Naive thymus-derived CD8-positive, alpha-beta T cell (primary cell): Measurements from ENCODE around the gene MMP2. TPM values are rescaled to one million over a fixed set of nuclear protein-coding genes. Genes with fewer than 3 reads are reported as not detected.

Source experiments
- ATAC-seq, 2 donors: fragments of 150-1000 bp; cut with Tn5 transposase in 1 of 2; sonication (Bioruptor Pico), chemical (Tn5 transposase) in 1 of 2; 1 replicate in 1 of 2; 2 replicates in 1 of 2; pipeline ENCODE4 v1.10.0; 2021; ENCODE audit warnings: mild to moderate bottlenecking in 2 of 2, moderate library complexity in 2 of 2
- POLR2A ChIA-PET: fragments of 350-600 bp; sonication (Branson Sonifier 250); formaldehyde crosslinking; loops from one replicate; lab custom pipeline; 2021; ENCODE audit warnings: antibody characterized with exemption; lab: Charles Lee
- DNase-seq, 10 donors: peaks; one replicate each; pipeline versions ENCODE4 v3.0.0 to v3.0.0-alpha.2; 2020 to 2022
- H3K27ac Mint-ChIP-seq, 10 donors: one replicate each; pipeline ENCODE4 v1.8.0; 2020 to 2022; ENCODE audit warnings: mild to moderate bottlenecking in 10 of 10, mixed read lengths in 10 of 10, moderate library complexity in 4 of 10, inconsistent platforms in 1 of 10
- H3K27me3 Mint-ChIP-seq, 5 donors: one replicate each; pipeline ENCODE4 v1.8.0; 2021 to 2022; ENCODE audit warnings: mixed read lengths in 5 of 5
- H3K36me3 Mint-ChIP-seq, 3 donors: one replicate each; pipeline ENCODE4 v1.8.0; 2020 to 2022; ENCODE audit warnings: mixed read lengths in 3 of 3, mild to moderate bottlenecking in 2 of 3, inconsistent platforms in 1 of 3
- H3K4me1 Mint-ChIP-seq, 4 donors: one replicate each; pipeline ENCODE4 v1.8.0; 2021 to 2022; ENCODE audit warnings: mixed read lengths in 4 of 4
- H3K4me3 Mint-ChIP-seq, 10 donors: one replicate each; pipeline ENCODE4 v1.8.0; 2020 to 2022; ENCODE audit warnings: mild to moderate bottlenecking in 10 of 10, mixed read lengths in 10 of 10, moderate library complexity in 6 of 10, inconsistent platforms in 1 of 10
- H3K9me3 Mint-ChIP-seq, 9 donors: one replicate each; pipeline ENCODE4 v1.8.0; 2020 to 2022; ENCODE audit warnings: mixed read lengths in 9 of 9, mild to moderate bottlenecking in 3 of 9, inconsistent platforms in 1 of 9, moderate library complexity in 1 of 9
- polyA plus RNA-seq, 3 donors: library from polyadenylated mRNA; unstranded; fragments of 300-500 nt; fragmentation: Illumina TruSeq; gene quantifications; one replicate each; pipeline ENCODE4 v1.2.3, GENCODE V29; 2021
- total RNA-seq, 8 experiments: library from RNA in 2 of 8; stranded (reverse) in 2 of 8; gene quantifications; one replicate each; pipeline ENCODE4 v1.2.3 and lab custom pipeline; 2021 to 2026

MMP2 gene
- total RNA-seq (under 1 TPM in 1 of 2 experiments, not detected in 1; 0.36 TPM), polyA plus RNA-seq (not detected), total RNA-seq (lab: John Stamatoyannopoulos, UW) (0 to 0.08 (median 0) reads per million in 6 experiments)

DNA sequence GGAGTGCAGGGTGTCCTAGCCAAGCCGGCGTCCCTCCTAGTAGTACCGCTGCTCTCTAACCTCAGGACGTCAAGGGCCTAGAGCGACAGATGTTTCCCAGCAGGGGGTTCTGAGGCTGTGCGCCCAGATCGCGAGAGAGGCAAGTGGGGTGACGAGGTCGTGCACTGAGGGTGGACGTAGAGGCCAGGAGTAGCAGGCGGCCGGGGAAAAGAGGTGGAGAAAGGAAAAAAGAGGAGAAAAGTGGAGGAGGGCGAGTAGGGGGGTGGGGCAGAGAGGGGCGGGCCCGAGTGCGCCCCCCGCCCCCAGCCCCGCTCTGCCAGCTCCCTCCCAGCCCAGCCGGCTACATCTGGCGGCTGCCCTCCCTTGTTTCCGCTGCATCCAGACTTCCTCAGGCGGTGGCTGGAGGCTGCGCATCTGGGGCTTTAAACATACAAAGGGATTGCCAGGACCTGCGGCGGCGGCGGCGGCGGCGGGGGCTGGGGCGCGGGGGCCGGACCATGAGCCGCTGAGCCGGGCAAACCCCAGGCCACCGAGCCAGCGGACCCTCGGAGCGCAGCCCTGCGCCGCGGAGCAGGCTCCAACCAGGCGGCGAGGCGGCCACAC, at the start of gene MMP2:
Gene MMP2 (plus strand): TSS at position 372 of the 603 bp plus-strand sequence. CDS start 282 bp downstream, outside the sequence.
- no peak for DNase-seq
- no peak for ATAC-seq
- H3K4me1 Mint-ChIP-seq: peaks cover 0 to 4% (median 3%) of the 10 kb centered on the region in 4 donors
- H3K27me3 Mint-ChIP-seq: peaks cover 19 to 67% (median 40%) of the 10 kb centered on the region in 5 donors
- H3K4me3 Mint-ChIP-seq: no peak within 1 kb of the TSS
- H3K9me3 Mint-ChIP-seq: no peaks in the 10 kb centered on the region
- POLR2A ChIA-PET: no interaction called here
- H3K36me3 Mint-ChIP-seq: no peaks in the 10 kb centered on the region
- H3K27ac Mint-ChIP-seq: no peak within 1 kb of the TSS

DNA sequence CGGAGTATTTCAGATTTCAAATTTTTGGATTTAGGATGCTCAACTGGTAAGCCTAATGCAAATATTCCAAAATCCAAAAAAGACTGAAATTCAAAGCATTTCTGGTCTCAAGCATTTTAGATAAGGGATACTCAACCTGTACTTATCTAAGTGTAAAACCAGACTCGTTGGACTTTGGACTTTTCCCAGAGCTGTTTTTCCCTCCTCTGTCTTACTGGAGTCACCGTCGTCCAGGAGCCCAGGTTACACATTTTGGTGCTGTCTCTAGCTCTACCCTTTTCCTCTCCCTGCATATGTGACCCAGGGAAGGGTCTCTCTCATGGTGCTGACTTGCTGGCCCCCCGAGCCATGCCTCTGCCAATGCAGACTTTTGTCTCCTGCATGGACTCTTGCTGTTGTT, 46.0 kb upstream of the MMP2 start:
- H3K27me3 Mint-ChIP-seq: peaks cover 1 to 22% (median 10%) of the 10 kb centered on the region in 5 donors
- H3K4me3 Mint-ChIP-seq: no peak overlapping the region
- no peaks in the 10 kb centered on the region for H3K9me3 Mint-ChIP-seq
- POLR2A ChIA-PET: no interaction called here
- DNase-seq: no peak
- no peak for ATAC-seq
- H3K4me1 Mint-ChIP-seq: peaks cover 0 to 2% (median 0%) of the 10 kb centered on the region in 4 donors
- H3K27ac Mint-ChIP-seq: no peak overlapping the region
- H3K36me3 Mint-ChIP-seq: no peaks in the 10 kb centered on the region

DNA sequence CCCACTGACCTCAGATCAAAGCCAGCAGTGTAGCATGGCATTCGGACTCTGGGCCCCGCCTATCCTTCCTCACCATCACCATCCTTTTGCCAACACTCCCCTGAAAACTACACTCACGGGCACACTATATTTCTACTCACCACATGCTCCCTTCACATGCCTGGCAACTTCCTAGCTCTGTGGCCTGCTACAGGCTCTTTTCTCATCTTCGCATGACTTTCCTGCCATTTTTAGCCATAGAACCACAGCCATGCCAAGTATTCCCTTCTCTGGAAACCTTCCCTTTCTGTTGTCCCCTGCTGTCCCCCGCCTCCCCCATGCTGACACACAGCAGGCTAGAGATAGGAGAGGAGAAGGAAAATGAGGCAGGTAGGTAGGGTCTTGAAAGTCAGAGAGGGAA, 45.5 kb upstream of the MMP2 start:
- ATAC-seq: no peak
- peaks cover 1 to 22% (median 10%) of the 10 kb centered on the region in 5 donors for H3K27me3 Mint-ChIP-seq
- POLR2A ChIA-PET: no interaction called here
- DNase-seq: no peak
- H3K27ac Mint-ChIP-seq: no peak overlapping the region
- no peaks in the 10 kb centered on the region for H3K9me3 Mint-ChIP-seq
- H3K4me3 Mint-ChIP-seq: no peak overlapping the region
- H3K36me3 Mint-ChIP-seq: no peaks in the 10 kb centered on the region
- peaks cover 0 to 2% (median 0%) of the 10 kb centered on the region in 4 donors for H3K4me1 Mint-ChIP-seq

DNA sequence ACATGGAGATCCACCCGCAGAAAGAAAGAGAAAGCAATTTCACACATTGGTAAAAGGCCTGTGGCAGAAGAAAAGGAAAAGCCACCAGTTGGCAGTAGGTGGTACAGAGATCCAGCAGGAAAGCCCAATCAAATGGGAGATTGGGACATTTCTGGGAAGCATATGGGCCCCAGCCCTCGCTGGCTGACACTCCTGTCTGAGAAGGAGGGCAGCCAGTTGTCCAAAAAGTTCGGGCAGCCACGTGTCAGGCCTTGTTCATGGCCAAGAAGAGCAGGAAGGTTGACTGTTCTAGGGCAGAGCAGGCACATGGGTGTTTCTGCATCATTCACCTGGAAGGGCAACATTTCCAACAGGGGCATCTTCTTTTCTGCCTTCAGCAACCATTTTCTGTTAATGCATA, 45.0 kb upstream of the MMP2 start:
- DNase-seq: no peak
- no peak overlapping the region for H3K4me3 Mint-ChIP-seq
- H3K27ac Mint-ChIP-seq: no peak overlapping the region
- ATAC-seq: no peak
- peaks cover 1 to 22% (median 10%) of the 10 kb centered on the region in 5 donors for H3K27me3 Mint-ChIP-seq
- H3K36me3 Mint-ChIP-seq: no peaks in the 10 kb centered on the region
- peaks cover 0 to 2% (median 0%) of the 10 kb centered on the region in 4 donors for H3K4me1 Mint-ChIP-seq
- POLR2A ChIA-PET: no interaction called here
- H3K9me3 Mint-ChIP-seq: no peaks in the 10 kb centered on the region

DNA sequence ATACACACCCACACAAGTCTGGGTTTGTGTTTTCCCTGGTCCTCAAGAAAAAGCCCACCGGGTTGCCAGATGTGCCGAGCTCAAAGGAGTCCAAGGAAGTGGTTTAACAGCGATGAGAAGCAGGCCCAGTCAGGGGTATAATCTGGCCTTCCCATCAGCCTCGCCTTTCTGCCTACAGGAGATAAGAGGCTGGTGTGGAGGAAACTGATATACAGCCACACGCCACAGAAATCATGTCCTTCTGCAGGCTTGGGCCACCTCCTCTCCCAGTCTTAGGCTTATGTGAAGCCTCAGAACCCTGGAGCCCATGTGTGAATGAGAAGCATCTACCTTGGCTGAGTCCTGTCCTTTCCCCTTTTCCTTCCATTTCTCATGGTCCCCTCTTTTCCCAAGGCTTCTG, 43.6 kb upstream of the MMP2 start:
- DNase-seq (no peak), ATAC-seq (no peak)
- Mint-ChIP-seq H3K9me3 (no peaks in the 10 kb centered on the region), H3K4me1 (peaks cover 0 to 2% (median 0%) of the 10 kb centered on the region in 4 donors), H3K27me3 (peaks cover 3 to 22% (median 10%) of the 10 kb centered on the region in 5 donors), H3K27ac (no peak overlapping the region), H3K4me3 (no peak overlapping the region), H3K36me3 (no peaks in the 10 kb centered on the region)
- POLR2A ChIA-PET: no interaction called here

DNA sequence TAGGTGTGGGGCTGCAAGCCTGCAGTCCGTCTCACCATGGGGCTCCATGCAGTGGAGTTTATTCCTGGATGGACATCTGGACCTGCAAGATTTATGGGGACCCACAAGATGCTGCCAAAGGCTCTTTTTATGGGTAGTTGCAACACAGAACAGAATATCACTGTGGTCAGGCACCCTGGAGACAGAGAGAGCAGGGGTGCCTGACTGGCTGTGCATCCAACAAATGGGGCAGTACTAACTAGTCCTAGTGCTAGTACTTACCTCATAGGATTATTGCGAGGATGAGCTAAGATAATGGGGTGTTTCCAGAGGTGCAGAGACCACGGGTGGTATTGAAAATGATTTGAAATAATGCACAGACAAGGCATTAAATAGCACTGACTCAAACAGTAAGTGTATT, 42.4 kb upstream of the MMP2 start:
- POLR2A ChIA-PET: no interaction called here
- ATAC-seq (no peak), DNase-seq (no peak)
- peaks cover 3 to 22% (median 10%) of the 10 kb centered on the region in 5 donors for H3K27me3 Mint-ChIP-seq
- H3K9me3 Mint-ChIP-seq: no peaks in the 10 kb centered on the region
- H3K4me1 Mint-ChIP-seq: peaks cover 0 to 2% (median 0%) of the 10 kb centered on the region in 4 donors
- no peak overlapping the region for H3K4me3 Mint-ChIP-seq
- no peaks in the 10 kb centered on the region for H3K36me3 Mint-ChIP-seq
- no peak overlapping the region for H3K27ac Mint-ChIP-seq

DNA sequence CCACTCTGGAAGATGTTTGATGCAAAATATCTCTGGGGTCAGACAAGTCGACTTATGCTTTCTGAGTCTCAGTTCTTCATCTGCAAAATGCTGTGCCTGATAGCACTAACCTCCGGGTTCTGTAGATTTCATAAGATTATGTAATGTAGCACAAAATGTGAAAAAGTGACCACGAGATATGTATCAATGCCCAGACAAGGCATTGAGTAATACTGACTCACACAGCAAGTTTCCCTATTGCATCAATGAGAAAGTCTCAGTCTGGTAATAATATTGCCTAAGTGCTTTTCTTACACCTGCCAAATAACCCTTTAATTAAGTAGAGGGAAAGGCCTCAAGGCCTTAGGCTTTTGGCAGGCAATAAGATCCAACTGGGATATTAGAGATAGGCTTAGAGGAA, 41.4 kb upstream of the MMP2 start:
- Mint-ChIP-seq H3K36me3 (no peaks in the 10 kb centered on the region), H3K27ac (no peak overlapping the region), H3K4me3 (no peak overlapping the region), H3K27me3 (peaks cover 3 to 22% (median 10%) of the 10 kb centered on the region in 5 donors), H3K4me1 (peaks cover 0 to 2% (median 0%) of the 10 kb centered on the region in 4 donors), H3K9me3 (no peaks in the 10 kb centered on the region)
- ATAC-seq: no peak
- POLR2A ChIA-PET: no interaction called here
- DNase-seq: no peak

DNA sequence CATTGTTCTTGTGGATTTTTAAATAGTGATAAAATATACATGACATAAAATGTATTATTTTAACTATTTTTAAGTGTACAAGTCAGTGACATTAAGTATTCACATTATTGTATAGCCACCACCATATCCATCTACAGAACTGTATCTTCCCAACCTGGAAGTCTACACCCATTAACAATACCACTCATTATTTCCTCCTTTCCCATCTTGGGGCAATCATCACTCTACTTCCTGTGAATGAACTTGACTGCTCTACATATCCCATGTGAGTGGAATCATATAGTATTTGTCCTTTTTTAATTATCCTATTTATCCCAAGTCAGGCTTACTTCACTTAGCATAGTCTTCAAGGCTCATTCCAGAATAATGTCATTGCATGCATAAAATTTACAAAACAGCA, 40.7 kb upstream of the MMP2 start:
- Mint-ChIP-seq H3K9me3 (no peaks in the 10 kb centered on the region), H3K36me3 (no peaks in the 10 kb centered on the region), H3K4me3 (no peak overlapping the region), H3K4me1 (peaks cover 0 to 2% (median 0%) of the 10 kb centered on the region in 4 donors), H3K27me3 (peaks cover 6 to 23% (median 9%) of the 10 kb centered on the region in 5 donors), H3K27ac (no peak overlapping the region)
- POLR2A ChIA-PET: no interaction called here
- no peak for ATAC-seq
- no peak for DNase-seq

DNA sequence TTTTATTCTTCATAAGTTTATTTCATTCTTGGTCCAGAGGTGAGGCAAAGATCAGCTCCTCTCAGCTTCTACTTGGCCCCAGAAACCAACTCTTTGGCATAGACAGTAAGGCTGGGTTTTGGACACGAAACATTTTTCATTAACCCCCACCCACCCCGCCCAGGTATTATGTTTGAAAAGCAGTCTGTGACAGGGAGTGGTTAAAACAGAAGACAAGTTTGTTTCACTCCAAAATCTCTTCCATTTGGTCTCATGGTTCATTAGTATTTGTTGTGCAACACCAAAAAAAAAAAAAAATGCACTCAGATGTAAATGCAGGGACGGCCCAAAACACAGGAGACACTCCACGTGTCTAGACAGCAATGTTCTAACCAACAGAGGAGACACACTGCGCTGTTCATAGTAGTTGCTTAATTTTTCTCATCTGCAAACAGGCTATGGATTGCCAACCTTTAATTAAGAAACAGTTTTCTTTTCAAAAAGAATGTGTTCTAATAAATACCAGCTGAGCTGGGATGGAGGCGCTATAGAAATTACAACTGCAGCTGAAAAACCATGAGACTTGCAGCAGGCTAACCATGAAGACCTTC, 39.8 kb upstream of the MMP2 start:
- Mint-ChIP-seq H3K36me3 (no peaks in the 10 kb centered on the region), H3K4me3 (no peak overlapping the region), H3K27ac (no peak overlapping the region)

DNA sequence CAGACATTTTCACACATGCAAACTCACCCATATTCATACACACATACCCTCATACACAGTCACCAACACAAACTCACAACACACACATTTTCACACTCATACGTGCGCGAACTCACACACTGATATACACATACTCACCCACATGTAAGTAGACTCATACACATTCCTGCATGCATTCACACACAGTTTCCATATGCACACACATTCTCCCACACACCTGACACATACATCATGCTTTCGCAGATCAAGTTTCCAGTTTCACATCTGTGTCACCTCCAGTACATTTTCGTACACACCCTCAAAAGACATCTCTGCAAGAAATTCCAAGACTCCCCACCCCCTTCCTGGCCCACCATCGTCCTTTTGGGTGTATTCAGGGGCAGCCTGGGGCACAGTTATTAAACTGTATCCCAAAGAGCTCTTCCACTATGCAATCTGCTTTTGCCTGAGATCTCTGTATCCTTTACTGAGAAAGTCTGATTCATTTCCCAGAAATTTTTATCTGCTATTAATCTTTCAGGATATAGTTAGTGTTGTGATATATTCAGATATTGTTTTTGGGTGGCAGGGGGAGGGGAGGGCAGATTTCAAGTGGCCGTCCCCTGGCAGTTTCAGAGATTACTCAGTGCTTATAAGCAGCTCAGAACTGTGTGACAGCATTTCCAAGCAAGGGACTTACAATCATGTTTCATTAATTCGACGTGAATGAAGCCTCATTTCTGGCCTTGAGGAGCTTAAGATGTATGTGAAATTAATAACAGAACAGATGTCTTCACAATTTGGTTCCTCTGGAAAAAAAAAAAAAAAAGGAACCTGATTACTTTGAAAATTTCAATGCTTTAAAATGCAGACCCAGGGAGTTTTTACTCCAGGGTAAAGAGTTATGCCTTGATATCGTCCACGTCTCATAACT, 35.3 kb upstream of the MMP2 start:
- no peaks in the 10 kb centered on the region for H3K9me3 Mint-ChIP-seq
- H3K27ac Mint-ChIP-seq: no peak overlapping the region
- H3K4me1 Mint-ChIP-seq: peaks cover 0 to 3% (median 0%) of the 10 kb centered on the region in 4 donors
- ATAC-seq: no peak
- no peak for DNase-seq
- POLR2A ChIA-PET: no interaction called here
- H3K4me3 Mint-ChIP-seq: no peak overlapping the region
- no peaks in the 10 kb centered on the region for H3K36me3 Mint-ChIP-seq
- H3K27me3 Mint-ChIP-seq: peaks cover 0 to 8% (median 7%) of the 10 kb centered on the region in 5 donors

More for the DNA sequence above, 39.8 kb upstream of the MMP2 start:
- POLR2A ChIA-PET: no interaction called here
- DNase-seq (no peak), ATAC-seq (no peak)
- Mint-ChIP-seq H3K4me1 (no peaks in the 10 kb centered on the region), H3K9me3 (no peaks in the 10 kb centered on the region), H3K27me3 (peaks cover 0 to 20% (median 9%) of the 10 kb centered on the region in 5 donors)

DNA sequence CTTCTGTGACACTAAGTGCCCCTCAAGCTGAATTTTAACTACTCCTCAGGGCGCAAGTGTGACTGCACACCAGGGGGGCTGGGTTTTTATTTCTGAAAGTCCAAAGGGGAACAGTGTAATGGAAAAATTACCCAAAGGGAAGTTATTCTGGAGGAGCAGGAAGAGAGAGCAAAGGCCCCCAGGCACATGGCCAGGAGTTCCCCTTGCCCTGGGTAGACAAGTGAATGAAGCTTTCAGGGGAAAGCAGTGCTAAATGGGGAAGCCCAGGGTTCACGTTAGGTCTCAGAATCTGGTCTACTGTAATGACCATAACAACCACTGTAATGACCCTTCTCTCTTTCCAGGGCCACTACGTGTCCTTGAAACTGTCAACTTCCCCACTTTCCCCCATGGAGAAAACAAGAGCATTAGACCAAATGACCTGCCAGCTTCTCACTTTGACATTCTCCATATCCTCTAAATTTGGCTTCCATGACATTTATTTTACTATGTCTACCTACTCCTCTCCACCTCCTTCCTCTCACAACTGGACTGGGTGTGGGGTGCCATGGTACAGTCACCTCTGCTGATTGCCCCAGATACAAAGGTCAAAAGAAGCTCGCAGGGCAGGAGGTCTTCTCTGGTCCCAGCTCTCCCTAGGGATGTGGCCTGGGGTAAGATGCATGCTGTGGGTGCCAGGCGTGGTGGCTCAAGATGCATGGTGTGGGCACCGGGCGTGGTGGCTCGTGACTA, 34.1 kb upstream of the MMP2 start:
- ATAC-seq: no peak
- H3K27ac Mint-ChIP-seq: no peak overlapping the region
- no peak for DNase-seq
- H3K27me3 Mint-ChIP-seq: peaks cover 0 to 8% (median 6%) of the 10 kb centered on the region in 5 donors
- no peaks in the 10 kb centered on the region for H3K36me3 Mint-ChIP-seq
- peak overlapping the region in 1 of 10 donors; percentile 48 for H3K4me3 Mint-ChIP-seq
- POLR2A ChIA-PET: no interaction called here
- H3K4me1 Mint-ChIP-seq: peaks cover 0 to 3% (median 0%) of the 10 kb centered on the region in 4 donors
- no peaks in the 10 kb centered on the region for H3K9me3 Mint-ChIP-seq

DNA sequence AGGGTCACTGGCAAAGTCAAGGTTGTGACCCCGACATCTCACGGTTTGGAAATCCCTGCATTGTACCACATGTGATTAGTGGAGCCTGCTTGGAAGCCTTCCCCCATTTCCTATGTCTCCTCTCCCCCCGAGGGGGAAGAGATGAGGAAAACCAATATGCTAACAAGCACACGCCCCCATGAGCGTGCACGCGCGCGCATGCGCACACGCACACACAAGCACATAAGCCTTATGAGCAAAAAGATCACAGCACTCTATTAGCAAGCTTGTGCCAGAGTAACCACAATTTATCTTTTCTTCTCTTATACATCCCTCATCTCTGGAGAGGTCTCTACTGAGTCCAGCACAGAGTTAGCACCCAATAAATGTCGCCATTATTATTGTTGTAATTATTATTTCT, 31.8 kb upstream of the MMP2 start:
- no peak for ATAC-seq
- Mint-ChIP-seq H3K4me3 (no peak overlapping the region), H3K4me1 (peaks cover 0 to 3% (median 0%) of the 10 kb centered on the region in 4 donors), H3K36me3 (no peaks in the 10 kb centered on the region), H3K27me3 (peaks cover 0 to 8% (median 6%) of the 10 kb centered on the region in 5 donors), H3K9me3 (no peaks in the 10 kb centered on the region), H3K27ac (no peak overlapping the region)
- POLR2A ChIA-PET: no interaction called here
- DNase-seq: no peak
